WTC11 (cell line): ENCODE results near the gene ZNF670. TPM values are rescaled to one million over a fixed set of nuclear protein-coding genes. Genes with fewer than 3 reads are reported as not detected.

Experiments
- ATAC-seq: fragments of 200-7000 bp; cut with Tn5 transposase; 2 replicates; pipeline ENCODE4 v1.10.0; 2021; ENCODE audit warnings: mild to moderate bottlenecking, moderate library complexity
- CTCF ChIA-PET: fragments of 300-600 bp; sonication (Branson Sonifier 250); formaldehyde crosslinking; loops from one replicate; lab custom pipeline; 2021; ENCODE audit warnings: antibody characterized with exemption; lab: Charles Lee
- POLR2A ChIA-PET: fragments of 350-600 bp; sonication (Branson Sonifier 250); formaldehyde crosslinking; loops from one replicate; lab custom pipeline; 2021; ENCODE audit warnings: antibody characterized with exemption; lab: Charles Lee
- DNase-seq: peaks from one replicate; pipeline ENCODE4 v3.0.0; 2021; ENCODE audit warnings: low spot score
- H3K27ac Mint-ChIP-seq: 2 replicates; pipeline ENCODE4 v1.8.0; 2021; ENCODE audit warnings: mixed read lengths
- H3K27me3 Mint-ChIP-seq: 2 replicates; pipeline ENCODE4 v1.8.0; 2021; ENCODE audit warnings: low read depth, mild to moderate bottlenecking, moderate library complexity, mixed read lengths
- H3K36me3 Mint-ChIP-seq: 2 replicates; pipeline ENCODE4 v1.8.0; 2021; ENCODE audit warnings: mixed read lengths
- H3K4me1 Mint-ChIP-seq: 2 replicates; pipeline ENCODE4 v1.8.0; 2022; ENCODE audit warnings: mixed read lengths
- H3K4me3 Mint-ChIP-seq: 2 replicates; pipeline ENCODE4 v1.8.0; 2021; ENCODE audit warnings: mild to moderate bottlenecking, moderate library complexity, mixed read lengths
- H3K9me3 Mint-ChIP-seq: 2 replicates; pipeline ENCODE4 v1.8.0; 2021; ENCODE audit warnings: mixed read lengths
- CBFB ChIP-seq: sonication (generic); formaldehyde crosslinking; IDR thresholded peaks from 2 replicates; pipeline ENCODE4 v1.8.1; 2022; ENCODE audit warnings: mild to moderate bottlenecking, low read depth, missing genetic modification reagents
- CREM ChIP-seq: sonication (generic); formaldehyde crosslinking; IDR thresholded peaks from 2 replicates; pipeline ENCODE4 v1.8.1; 2022; ENCODE audit warnings: mild to moderate bottlenecking, missing genetic modification reagents, moderate library complexity
- ESRRA ChIP-seq: sonication (generic); formaldehyde crosslinking; IDR thresholded peaks from 2 replicates; pipeline ENCODE4 v1.8.1; 2022; ENCODE audit warnings: mild to moderate bottlenecking, missing genetic modification reagents, borderline replicate concordance
- GABPB1 ChIP-seq: sonication (generic); formaldehyde crosslinking; IDR thresholded peaks from 2 replicates; pipeline ENCODE4 v1.8.1; 2023; ENCODE audit warnings: mild to moderate bottlenecking, missing genetic modification reagents
- HMGA2 ChIP-seq: fragments of 250-450 bp; sonication (Bioruptor Pico); IDR thresholded peaks from 2 replicates; pipeline ENCODE4 v1.4.0; 2021; ENCODE audit warnings: mild to moderate bottlenecking, moderate library complexity
- IRF2 ChIP-seq: sonication (generic); formaldehyde crosslinking; IDR thresholded peaks from 2 replicates; pipeline ENCODE4 v1.8.0; 2022; ENCODE audit warnings: low read depth, missing genetic modification reagents, borderline replicate concordance
- NR3C1 ChIP-seq: sonication (generic); formaldehyde crosslinking; conservative IDR thresholded peaks from 2 replicates; pipeline ENCODE4 v1.8.1; 2023; ENCODE audit warnings: low read depth, mild to moderate bottlenecking, missing genetic modification reagents
- OVOL2 ChIP-seq: fragments of 250-450 bp; sonication (Bioruptor Pico); IDR thresholded peaks from 2 replicates; pipeline ENCODE4 v1.9.0; 2021; ENCODE audit warnings: mild to moderate bottlenecking, borderline replicate concordance
- PRRX2 ChIP-seq: fragments of 250-450 bp; sonication (Bioruptor Pico); IDR thresholded peaks from 2 replicates; pipeline ENCODE4 v1.8.0; 2021; ENCODE audit warnings: mild to moderate bottlenecking
- RORB ChIP-seq: fragments of 250-450 bp; sonication (Bioruptor Pico); IDR thresholded peaks from 2 replicates; pipeline ENCODE4 v1.9.0; 2021; ENCODE audit warnings: mild to moderate bottlenecking
- SMAD4 ChIP-seq: sonication (generic); formaldehyde crosslinking; IDR thresholded peaks from 2 replicates; pipeline ENCODE4 v1.8.0; 2022; ENCODE audit warnings: mild to moderate bottlenecking, missing genetic modification reagents
- ZNF138 ChIP-seq: sonication (generic); formaldehyde crosslinking; conservative IDR thresholded peaks from 2 replicates; pipeline ENCODE4 v1.8.1; 2022; ENCODE audit warnings: mild to moderate bottlenecking, moderate library complexity, missing genetic modification reagents
- total RNA-seq: library from RNA; stranded (reverse); gene quantifications from 3 replicates; pipeline ENCODE4 v1.2.3, GENCODE V29; 2021
- TF ChIP-seq, protein P1 (sequence below): sonication (generic); formaldehyde crosslinking; IDR thresholded peaks from 2 replicates; pipeline ENCODE4 v1.8.1; 2023; ENCODE audit warnings: mild to moderate bottlenecking, missing genetic modification reagents
- TF ChIP-seq, protein P2 (sequence below): sonication (generic); formaldehyde crosslinking; IDR thresholded peaks from 2 replicates; pipeline ENCODE4 v1.8.1; 2022; ENCODE audit warnings: missing genetic modification reagents, borderline replicate concordance
- TF ChIP-seq, protein P3 (sequence below): sonication (generic); formaldehyde crosslinking; IDR thresholded peaks from 2 replicates; pipeline ENCODE4 v1.8.0; 2023; ENCODE audit warnings: mild to moderate bottlenecking, missing genetic modification reagents
- TF ChIP-seq, protein P4 (sequence below): sonication (generic); formaldehyde crosslinking; IDR thresholded peaks from 2 replicates; pipeline ENCODE4 v1.8.1; 2022; ENCODE audit warnings: low read depth, missing genetic modification reagents, borderline replicate concordance
- TF ChIP-seq, protein P5 (sequence below): fragments of 200-600 bp; IDR thresholded peaks from 2 replicates; pipeline ENCODE4 v1.8.0; 2022; ENCODE audit warnings: antibody characterized with exemption
- TF ChIP-seq, protein P6 (sequence below): sonication (generic); formaldehyde crosslinking; IDR thresholded peaks from 2 replicates; pipeline ENCODE4 v1.8.0; 2023; ENCODE audit warnings: missing genetic modification reagents
- TF ChIP-seq, protein P7 (sequence below): sonication (generic); formaldehyde crosslinking; IDR thresholded peaks from 2 replicates; pipeline ENCODE4 v1.8.0; 2022; ENCODE audit warnings: mild to moderate bottlenecking, missing genetic modification reagents
- TF ChIP-seq, protein P8 (sequence below): fragments of 250-450 bp; sonication (Bioruptor Pico); IDR thresholded peaks from 2 replicates; pipeline ENCODE4 v2.1.2; 2022; ENCODE audit warnings: mild to moderate bottlenecking, moderate library complexity
- TF ChIP-seq, protein P9 (sequence below): sonication (generic); formaldehyde crosslinking; IDR thresholded peaks from 2 replicates; pipeline ENCODE4 v1.8.0; 2022; ENCODE audit warnings: mild to moderate bottlenecking, missing genetic modification reagents
- TF ChIP-seq, protein P10 (sequence below): sonication (generic); formaldehyde crosslinking; IDR thresholded peaks from 2 replicates; pipeline ENCODE4 v1.8.0; 2022; ENCODE audit warnings: mild to moderate bottlenecking, missing genetic modification reagents

ZNF670 gene
- total RNA-seq, 1 experiment from 2014 or later = 11.1 TPM

DNA sequence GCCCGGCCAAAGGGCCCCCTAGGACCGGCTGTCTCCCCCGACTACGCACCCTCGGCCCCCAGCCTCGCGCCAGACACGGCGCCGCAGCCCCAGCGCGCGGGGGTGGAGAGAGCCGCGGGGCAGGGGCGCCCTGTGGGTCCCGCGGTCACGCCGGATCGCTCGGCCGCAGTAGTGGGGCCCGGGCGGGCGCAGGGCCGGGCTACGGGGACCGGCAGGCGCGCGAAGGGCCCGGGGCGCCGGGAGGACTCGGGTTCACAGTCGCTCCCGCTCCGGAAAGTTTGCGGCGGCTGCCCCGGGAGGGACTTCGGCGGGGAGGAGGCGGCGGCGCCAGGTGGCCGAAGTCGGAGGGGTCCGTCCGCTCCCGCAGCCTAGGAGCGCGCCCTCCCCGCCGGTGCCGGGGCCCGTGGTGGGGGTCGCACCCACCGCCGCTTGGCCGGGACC lies 32.7 kb upstream of the ZNF670 start (continued):
- TF ChIP-seq, protein P1, sequence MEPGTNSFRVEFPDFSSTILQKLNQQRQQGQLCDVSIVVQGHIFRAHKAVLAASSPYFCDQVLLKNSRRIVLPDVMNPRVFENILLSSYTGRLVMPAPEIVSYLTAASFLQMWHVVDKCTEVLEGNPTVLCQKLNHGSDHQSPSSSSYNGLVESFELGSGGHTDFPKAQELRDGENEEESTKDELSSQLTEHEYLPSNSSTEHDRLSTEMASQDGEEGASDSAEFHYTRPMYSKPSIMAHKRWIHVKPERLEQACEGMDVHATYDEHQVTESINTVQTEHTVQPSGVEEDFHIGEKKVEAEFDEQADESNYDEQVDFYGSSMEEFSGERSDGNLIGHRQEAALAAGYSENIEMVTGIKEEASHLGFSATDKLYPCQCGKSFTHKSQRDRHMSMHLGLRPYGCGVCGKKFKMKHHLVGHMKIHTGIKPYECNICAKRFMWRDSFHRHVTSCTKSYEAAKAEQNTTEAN (CRISPR knock-in tag) = no peak
- TF ChIP-seq IRF2 (CRISPR knock-in tag) (no peak), ESRRA (CRISPR knock-in tag) (no peak), SMAD4 (CRISPR knock-in tag) (no peak)
- TF ChIP-seq, protein P2, sequence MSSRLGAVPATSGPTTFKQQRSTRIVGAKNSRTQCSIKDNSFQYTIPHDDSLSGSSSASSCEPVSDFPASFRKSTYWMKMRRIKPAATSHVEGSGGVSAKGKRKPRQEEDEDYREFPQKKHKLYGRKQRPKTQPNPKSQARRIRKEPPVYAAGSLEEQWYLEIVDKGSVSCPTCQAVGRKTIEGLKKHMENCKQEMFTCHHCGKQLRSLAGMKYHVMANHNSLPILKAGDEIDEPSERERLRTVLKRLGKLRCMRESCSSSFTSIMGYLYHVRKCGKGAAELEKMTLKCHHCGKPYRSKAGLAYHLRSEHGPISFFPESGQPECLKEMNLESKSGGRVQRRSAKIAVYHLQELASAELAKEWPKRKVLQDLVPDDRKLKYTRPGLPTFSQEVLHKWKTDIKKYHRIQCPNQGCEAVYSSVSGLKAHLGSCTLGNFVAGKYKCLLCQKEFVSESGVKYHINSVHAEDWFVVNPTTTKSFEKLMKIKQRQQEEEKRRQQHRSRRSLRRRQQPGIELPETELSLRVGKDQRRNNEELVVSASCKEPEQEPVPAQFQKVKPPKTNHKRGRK = no peak

DNA sequence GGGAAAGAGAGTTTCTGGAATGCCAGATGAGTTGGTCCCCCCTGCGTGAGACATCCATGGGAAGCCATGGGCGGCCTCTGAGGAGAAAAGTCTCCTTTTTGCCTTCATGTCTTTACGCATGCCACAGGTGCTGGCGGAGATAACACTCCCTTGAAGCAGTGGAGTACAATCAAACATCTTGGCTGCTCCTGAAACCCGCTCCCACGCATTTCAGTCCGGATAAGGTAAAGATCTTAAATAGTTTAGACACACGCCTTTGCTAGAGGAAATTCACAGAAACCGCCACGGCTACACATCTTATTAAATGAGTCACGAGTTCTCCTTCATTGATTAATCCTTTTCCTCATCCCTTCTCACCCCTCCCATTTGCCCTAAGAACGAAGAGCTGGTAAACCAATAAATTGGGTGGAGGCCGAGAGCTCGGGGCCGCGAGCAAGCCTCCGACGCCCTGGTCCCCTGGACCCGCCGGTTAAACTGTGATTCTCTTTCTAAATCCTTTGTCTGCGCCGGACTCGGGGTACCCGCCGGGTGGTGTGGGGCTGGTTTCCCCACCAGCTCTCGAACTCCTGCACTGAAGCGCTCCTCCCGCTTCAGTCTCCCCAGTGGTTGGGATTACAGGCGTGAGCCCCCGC lies 32.1 kb upstream of the ZNF670 start:
- ATAC-seq = peak; percentile 7
- TF ChIP-seq, protein P3, sequence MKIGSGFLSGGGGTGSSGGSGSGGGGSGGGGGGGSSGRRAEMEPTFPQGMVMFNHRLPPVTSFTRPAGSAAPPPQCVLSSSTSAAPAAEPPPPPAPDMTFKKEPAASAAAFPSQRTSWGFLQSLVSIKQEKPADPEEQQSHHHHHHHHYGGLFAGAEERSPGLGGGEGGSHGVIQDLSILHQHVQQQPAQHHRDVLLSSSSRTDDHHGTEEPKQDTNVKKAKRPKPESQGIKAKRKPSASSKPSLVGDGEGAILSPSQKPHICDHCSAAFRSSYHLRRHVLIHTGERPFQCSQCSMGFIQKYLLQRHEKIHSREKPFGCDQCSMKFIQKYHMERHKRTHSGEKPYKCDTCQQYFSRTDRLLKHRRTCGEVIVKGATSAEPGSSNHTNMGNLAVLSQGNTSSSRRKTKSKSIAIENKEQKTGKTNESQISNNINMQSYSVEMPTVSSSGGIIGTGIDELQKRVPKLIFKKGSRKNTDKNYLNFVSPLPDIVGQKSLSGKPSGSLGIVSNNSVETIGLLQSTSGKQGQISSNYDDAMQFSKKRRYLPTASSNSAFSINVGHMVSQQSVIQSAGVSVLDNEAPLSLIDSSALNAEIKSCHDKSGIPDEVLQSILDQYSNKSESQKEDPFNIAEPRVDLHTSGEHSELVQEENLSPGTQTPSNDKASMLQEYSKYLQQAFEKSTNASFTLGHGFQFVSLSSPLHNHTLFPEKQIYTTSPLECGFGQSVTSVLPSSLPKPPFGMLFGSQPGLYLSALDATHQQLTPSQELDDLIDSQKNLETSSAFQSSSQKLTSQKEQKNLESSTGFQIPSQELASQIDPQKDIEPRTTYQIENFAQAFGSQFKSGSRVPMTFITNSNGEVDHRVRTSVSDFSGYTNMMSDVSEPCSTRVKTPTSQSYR (CRISPR knock-in tag) = no peak
- TF ChIP-seq, protein P4, sequence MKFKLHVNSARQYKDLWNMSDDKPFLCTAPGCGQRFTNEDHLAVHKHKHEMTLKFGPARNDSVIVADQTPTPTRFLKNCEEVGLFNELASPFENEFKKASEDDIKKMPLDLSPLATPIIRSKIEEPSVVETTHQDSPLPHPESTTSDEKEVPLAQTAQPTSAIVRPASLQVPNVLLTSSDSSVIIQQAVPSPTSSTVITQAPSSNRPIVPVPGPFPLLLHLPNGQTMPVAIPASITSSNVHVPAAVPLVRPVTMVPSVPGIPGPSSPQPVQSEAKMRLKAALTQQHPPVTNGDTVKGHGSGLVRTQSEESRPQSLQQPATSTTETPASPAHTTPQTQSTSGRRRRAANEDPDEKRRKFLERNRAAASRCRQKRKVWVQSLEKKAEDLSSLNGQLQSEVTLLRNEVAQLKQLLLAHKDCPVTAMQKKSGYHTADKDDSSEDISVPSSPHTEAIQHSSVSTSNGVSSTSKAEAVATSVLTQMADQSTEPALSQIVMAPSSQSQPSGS (CRISPR knock-in tag) = no peak
- TF ChIP-seq CBFB = no peak
- TF ChIP-seq RORB (CRISPR knock-in tag) = no peak
- no peak for TF ChIP-seq CREM
- TF ChIP-seq, protein P5, sequence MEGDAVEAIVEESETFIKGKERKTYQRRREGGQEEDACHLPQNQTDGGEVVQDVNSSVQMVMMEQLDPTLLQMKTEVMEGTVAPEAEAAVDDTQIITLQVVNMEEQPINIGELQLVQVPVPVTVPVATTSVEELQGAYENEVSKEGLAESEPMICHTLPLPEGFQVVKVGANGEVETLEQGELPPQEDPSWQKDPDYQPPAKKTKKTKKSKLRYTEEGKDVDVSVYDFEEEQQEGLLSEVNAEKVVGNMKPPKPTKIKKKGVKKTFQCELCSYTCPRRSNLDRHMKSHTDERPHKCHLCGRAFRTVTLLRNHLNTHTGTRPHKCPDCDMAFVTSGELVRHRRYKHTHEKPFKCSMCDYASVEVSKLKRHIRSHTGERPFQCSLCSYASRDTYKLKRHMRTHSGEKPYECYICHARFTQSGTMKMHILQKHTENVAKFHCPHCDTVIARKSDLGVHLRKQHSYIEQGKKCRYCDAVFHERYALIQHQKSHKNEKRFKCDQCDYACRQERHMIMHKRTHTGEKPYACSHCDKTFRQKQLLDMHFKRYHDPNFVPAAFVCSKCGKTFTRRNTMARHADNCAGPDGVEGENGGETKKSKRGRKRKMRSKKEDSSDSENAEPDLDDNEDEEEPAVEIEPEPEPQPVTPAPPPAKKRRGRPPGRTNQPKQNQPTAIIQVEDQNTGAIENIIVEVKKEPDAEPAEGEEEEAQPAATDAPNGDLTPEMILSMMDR = no peak
- no peak for TF ChIP-seq NR3C1 (CRISPR knock-in tag)
- TF ChIP-seq, protein P6, sequence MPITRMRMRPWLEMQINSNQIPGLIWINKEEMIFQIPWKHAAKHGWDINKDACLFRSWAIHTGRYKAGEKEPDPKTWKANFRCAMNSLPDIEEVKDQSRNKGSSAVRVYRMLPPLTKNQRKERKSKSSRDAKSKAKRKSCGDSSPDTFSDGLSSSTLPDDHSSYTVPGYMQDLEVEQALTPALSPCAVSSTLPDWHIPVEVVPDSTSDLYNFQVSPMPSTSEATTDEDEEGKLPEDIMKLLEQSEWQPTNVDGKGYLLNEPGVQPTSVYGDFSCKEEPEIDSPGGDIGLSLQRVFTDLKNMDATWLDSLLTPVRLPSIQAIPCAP (CRISPR knock-in tag) = no peak
- no peak for TF ChIP-seq GABPB1 (CRISPR knock-in tag)
- no peak for TF ChIP-seq PRRX2
- TF ChIP-seq, protein P7, sequence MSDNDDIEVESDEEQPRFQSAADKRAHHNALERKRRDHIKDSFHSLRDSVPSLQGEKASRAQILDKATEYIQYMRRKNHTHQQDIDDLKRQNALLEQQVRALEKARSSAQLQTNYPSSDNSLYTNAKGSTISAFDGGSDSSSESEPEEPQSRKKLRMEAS (CRISPR knock-in tag) = no peak
- no peak for TF ChIP-seq ZNF138 (CRISPR knock-in tag)
- TF ChIP-seq OVOL2 (CRISPR knock-in tag) = no peak
- TF ChIP-seq, protein P8, sequence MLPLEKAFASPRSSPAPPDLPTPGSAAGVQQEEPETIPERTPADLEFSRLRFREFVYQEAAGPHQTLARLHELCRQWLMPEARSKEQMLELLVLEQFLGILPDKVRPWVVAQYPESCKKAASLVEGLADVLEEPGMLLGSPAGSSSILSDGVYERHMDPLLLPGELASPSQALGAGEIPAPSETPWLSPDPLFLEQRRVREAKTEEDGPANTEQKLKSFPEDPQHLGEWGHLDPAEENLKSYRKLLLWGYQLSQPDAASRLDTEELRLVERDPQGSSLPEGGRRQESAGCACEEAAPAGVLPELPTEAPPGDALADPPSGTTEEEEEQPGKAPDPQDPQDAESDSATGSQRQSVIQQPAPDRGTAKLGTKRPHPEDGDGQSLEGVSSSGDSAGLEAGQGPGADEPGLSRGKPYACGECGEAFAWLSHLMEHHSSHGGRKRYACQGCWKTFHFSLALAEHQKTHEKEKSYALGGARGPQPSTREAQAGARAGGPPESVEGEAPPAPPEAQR = no peak
- TF ChIP-seq, protein P9, sequence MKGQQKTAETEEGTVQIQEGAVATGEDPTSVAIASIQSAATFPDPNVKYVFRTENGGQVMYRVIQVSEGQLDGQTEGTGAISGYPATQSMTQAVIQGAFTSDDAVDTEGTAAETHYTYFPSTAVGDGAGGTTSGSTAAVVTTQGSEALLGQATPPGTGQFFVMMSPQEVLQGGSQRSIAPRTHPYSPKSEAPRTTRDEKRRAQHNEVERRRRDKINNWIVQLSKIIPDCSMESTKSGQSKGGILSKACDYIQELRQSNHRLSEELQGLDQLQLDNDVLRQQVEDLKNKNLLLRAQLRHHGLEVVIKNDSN (CRISPR knock-in tag) = no peak
- no peak for TF ChIP-seq HMGA2 (CRISPR knock-in tag)
- TF ChIP-seq, protein P10, sequence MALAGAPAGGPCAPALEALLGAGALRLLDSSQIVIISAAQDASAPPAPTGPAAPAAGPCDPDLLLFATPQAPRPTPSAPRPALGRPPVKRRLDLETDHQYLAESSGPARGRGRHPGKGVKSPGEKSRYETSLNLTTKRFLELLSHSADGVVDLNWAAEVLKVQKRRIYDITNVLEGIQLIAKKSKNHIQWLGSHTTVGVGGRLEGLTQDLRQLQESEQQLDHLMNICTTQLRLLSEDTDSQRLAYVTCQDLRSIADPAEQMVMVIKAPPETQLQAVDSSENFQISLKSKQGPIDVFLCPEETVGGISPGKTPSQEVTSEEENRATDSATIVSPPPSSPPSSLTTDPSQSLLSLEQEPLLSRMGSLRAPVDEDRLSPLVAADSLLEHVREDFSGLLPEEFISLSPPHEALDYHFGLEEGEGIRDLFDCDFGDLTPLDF (CRISPR knock-in tag) = no peak
- TF ChIP-seq, all 79 proteins: peak for 0
- peak overlapping the region; percentile 78 for H3K4me3 Mint-ChIP-seq
- peaks cover 58% of the 10 kb centered on the region for H3K27me3 Mint-ChIP-seq
- DNase-seq = no peak
- ChIA-PET CTCF (interaction anchor here (0.7 to 1.5 kb wide), 2 partner anchors 8 to 36 kb away, joined by 3 to 6 read pairs; no protein-coding TSS in a partner anchor), POLR2A (interaction anchor here (0.7 kb wide), 1 partner anchor 200 kb away, joined by 3 read pairs; no protein-coding TSS in a partner anchor)
- H3K9me3 Mint-ChIP-seq = no peaks in the 10 kb centered on the region
- no peak overlapping the region for H3K27ac Mint-ChIP-seq
- no peaks in the 10 kb centered on the region for H3K36me3 Mint-ChIP-seq
- peaks cover 21% of the 10 kb centered on the region for H3K4me1 Mint-ChIP-seq
